MM.1S (cell line): ENCODE data around the gene PLA1A.

Experiments
- DNase-seq: peaks from one replicate; pipeline ENCODE4 v3.0.0-alpha.2; 2015
- H2AFZ ChIP-seq: fragments of 300-600 bp; sonication (generic); 2 replicates; pipeline ENCODE4 v1.6.0; 2016; ENCODE audit warnings: antibody characterized with exemption, low read length
- H3F3A ChIP-seq: fragments of 300-600 bp; sonication (generic); 2 replicates; pipeline ENCODE4 v1.6.1; 2016; ENCODE audit warnings: mild to moderate bottlenecking, antibody characterized with exemption, low read length, moderate library complexity, mixed read lengths; ENCODE audit not compliant: insufficient read depth
- H3K27ac ChIP-seq: fragments of 300-600 bp; sonication (generic); 2 replicates; pipeline ENCODE4 v1.5.1; 2016; ENCODE audit warnings: mild to moderate bottlenecking, low read length
- H3K27me3 ChIP-seq: fragments of 300-600 bp; sonication (generic); replicated peaks from 2 replicates; pipeline ENCODE4 v1.6.0; 2016; ENCODE audit warnings: low read length; ENCODE audit not compliant: insufficient read depth
- H3K36me3 ChIP-seq: fragments of 300-600 bp; sonication (generic); replicated peaks from 2 replicates; pipeline ENCODE4 v1.6.1; 2016; ENCODE audit warnings: mild to moderate bottlenecking, low read length, mixed read lengths; ENCODE audit not compliant: insufficient read depth
- H3K4me1 ChIP-seq: fragments of 300-600 bp; sonication (generic); 2 replicates; pipeline ENCODE4 v1.6.1; 2016; ENCODE audit warnings: low read length, mixed read lengths
- H3K4me2 ChIP-seq: fragments of 300-600 bp; sonication (generic); 2 replicates; pipeline ENCODE4 v1.6.0; 2016; ENCODE audit warnings: low read depth, low read length
- H3K4me3 ChIP-seq: fragments of 300-600 bp; sonication (generic); 2 replicates; pipeline ENCODE4 v1.5.1; 2016; ENCODE audit warnings: low read length, mixed read lengths
- H3K79me2 ChIP-seq: fragments of 300-600 bp; sonication (generic); 2 replicates; pipeline ENCODE4 v1.6.1; 2016; ENCODE audit warnings: mixed run types, low read length, mixed read lengths
- H3K9ac ChIP-seq: fragments of 300-600 bp; sonication (generic); 2 replicates; pipeline ENCODE4 v1.6.1; 2016; ENCODE audit warnings: low read length, mixed read lengths
- H3K9me2 ChIP-seq: fragments of 300-600 bp; sonication (generic); replicated peaks from 2 replicates; pipeline ENCODE4 v1.6.1; 2016; ENCODE audit warnings: mild to moderate bottlenecking, low read length, mixed read lengths; ENCODE audit not compliant: insufficient read depth
- H3K9me3 ChIP-seq: fragments of 300-600 bp; sonication (generic); replicated peaks from 2 replicates; pipeline ENCODE4 v1.6.1; 2016; ENCODE audit warnings: mild to moderate bottlenecking, low read length, mixed read lengths; ENCODE audit not compliant: insufficient read depth
- H4K20me1 ChIP-seq: fragments of 300-600 bp; sonication (generic); 2 replicates; pipeline ENCODE4 v1.6.1; 2016; ENCODE audit warnings: mild to moderate bottlenecking, low read length, moderate library complexity, mixed read lengths; ENCODE audit not compliant: insufficient read depth
- CTCF ChIP-seq: fragments of 300-600 bp; sonication (generic); IDR thresholded peaks from 2 replicates; pipeline ENCODE4 v1.5.1; 2016; ENCODE audit warnings: antibody characterized with exemption, low read length, mixed read lengths
- EZH2 ChIP-seq: fragments of 300-600 bp; sonication (generic); optimal IDR thresholded peaks from 2 replicates; pipeline ENCODE3; 2017; ENCODE audit warnings: low read depth, mild to moderate bottlenecking, antibody characterized with exemption, low read length, mixed read lengths
- EZH2phosphoT487 ChIP-seq: fragments of 300-600 bp; sonication (generic); IDR thresholded peaks from 2 replicates; pipeline ENCODE4 v1.6.1; 2018; ENCODE audit warnings: antibody characterized with exemption, low read length

The PLA1A gene

GRCh38 chr3:119579366-119580066 is 18.2 kb upstream of the PLA1A start, which contains the start of gene ADPRH:
Gene ADPRH (plus strand): TSS chr3:119579492. CDS start chr3:119582170, 2,678 bp downstream.
- Histone ChIP-seq H4K20me1 (no peaks in the 10 kb centered on the region), H3K36me3 (no peaks in the 10 kb centered on the region), H3K4me2 (peak within 1 kb of the TSS; percentile 75), H3K9ac (peak within 1 kb of the TSS; percentile 26; the same call in 1 of the 2 replicates), H3F3A (peaks cover 3% of the 10 kb centered on the region; the same call in 1 of the 2 replicates), H3K9me3 (no peaks in the 10 kb centered on the region), H3K79me2 (no peaks in the 10 kb centered on the region), H3K27me3 (no peaks in the 10 kb centered on the region), H2AFZ (peak within 1 kb of the TSS; percentile 82), H3K4me1 (no peaks in the 10 kb centered on the region), H3K27ac (no peak within 1 kb of the TSS), H3K9me2 (no peaks in the 10 kb centered on the region), H3K4me3 (peak within 1 kb of the TSS; percentile 62)
- TF ChIP-seq CTCF (no peak), EZH2 (no peak), EZH2phosphoT487 (no peak)
- DNase-seq: peak; percentile 40

- no peak for DNase-seq
- no peaks in the 10 kb centered on the region for H3K9me2 ChIP-seq
- no peaks in the 10 kb centered on the region for H3K79me2 ChIP-seq
- H3K27me3 ChIP-seq: no peaks in the 10 kb centered on the region
- H3K4me2 ChIP-seq: peak overlapping the region; percentile 75
- H3K27ac ChIP-seq: no peak overlapping the region
- peak overlapping the region; percentile 62 for H3K4me3 ChIP-seq
- H3K4me1 ChIP-seq: no peaks in the 10 kb centered on the region
- H3K9ac ChIP-seq: no peak overlapping the region; the same call in 1 of the 2 replicates
- H3F3A ChIP-seq: peaks cover 3% of the 10 kb centered on the region; the same call in 1 of the 2 replicates
- no peaks in the 10 kb centered on the region for H4K20me1 ChIP-seq
- TF ChIP-seq EZH2phosphoT487: no peak
- TF ChIP-seq CTCF: no peak
- TF ChIP-seq EZH2: no peak
- H3K36me3 ChIP-seq: no peaks in the 10 kb centered on the region
- no peaks in the 10 kb centered on the region for H3K9me3 ChIP-seq
- H2AFZ ChIP-seq: peak overlapping the region; percentile 82
Observed at GRCh38 chr3:119580067-119580760, 17.5 kb upstream of the PLA1A start.

- Histone ChIP-seq H3K27ac (no peak overlapping the region), H3K36me3 (no peaks in the 10 kb centered on the region), H2AFZ (no peak overlapping the region), H3K79me2 (no peaks in the 10 kb centered on the region), H3K4me1 (no peaks in the 10 kb centered on the region), H3K4me3 (no peak overlapping the region), H3K9ac (no peak overlapping the region), H3K9me3 (no peaks in the 10 kb centered on the region), H3K4me2 (no peak overlapping the region), H4K20me1 (no peaks in the 10 kb centered on the region), H3K9me2 (no peaks in the 10 kb centered on the region), H3F3A (peaks cover 3% of the 10 kb centered on the region; the same call in 1 of the 2 replicates), H3K27me3 (no peaks in the 10 kb centered on the region)
- TF ChIP-seq EZH2 (no peak), EZH2phosphoT487 (no peak), CTCF (no peak)
- DNase-seq: no peak
Observed at GRCh38 chr3:119582178-119582577, 15.5 kb upstream of the PLA1A start.
